KMS-11 (cell line): Measurements from ENCODE around the gene UBIAD1.

ENCODE experiments used
- H2AFZ ChIP-seq: fragments of 200-600 bp; sonication (generic); 2 replicates; pipeline ENCODE4 v1.6.1; 2016; ENCODE audit warnings: antibody characterized with exemption, mixed run types, low read depth
- H3K27ac ChIP-seq: fragments of 200-600 bp; sonication (generic); 2 replicates; pipeline ENCODE4 v1.6.1; 2016; ENCODE audit warnings: mild to moderate bottlenecking, mixed run types
- H3K27me3 ChIP-seq: fragments of 200-600 bp; sonication (generic); 2 replicates; pipeline ENCODE4 v1.6.1; 2017; ENCODE audit warnings: mild to moderate bottlenecking, low read depth, mixed run types, moderate library complexity; ENCODE audit not compliant: insufficient read depth
- H3K36me3 ChIP-seq: fragments of 200-600 bp; sonication (generic); 2 replicates; pipeline ENCODE4 v1.6.1; 2017; ENCODE audit warnings: mild to moderate bottlenecking, mixed run types; ENCODE audit not compliant: insufficient read depth
- H3K4me1 ChIP-seq: fragments of 200-600 bp; sonication (generic); 2 replicates; pipeline ENCODE4 v1.6.1; 2016; ENCODE audit warnings: mild to moderate bottlenecking, low read depth, mixed run types; ENCODE audit not compliant: poor library complexity, severe bottlenecking
- H3K4me2 ChIP-seq: fragments of 200-600 bp; sonication (generic); 2 replicates; pipeline ENCODE4 v1.7.0; 2016; ENCODE audit warnings: mild to moderate bottlenecking, mixed run types
- H3K4me3 ChIP-seq: fragments of 200-600 bp; sonication (generic); IDR thresholded peaks from 2 replicates; pipeline ENCODE4 v1.6.1; 2017; ENCODE audit warnings: low read depth, low read length, mixed read lengths; ENCODE audit not compliant: insufficient read depth
- H3K79me2 ChIP-seq: fragments of 200-600 bp; sonication (generic); 2 replicates; pipeline ENCODE4 v1.6.1; 2016; ENCODE audit warnings: low read depth, mixed run types; ENCODE audit not compliant: insufficient read depth
- H3K9ac ChIP-seq: fragments of 200-600 bp; sonication (generic); 2 replicates; pipeline ENCODE4 v1.6.1; 2016; ENCODE audit warnings: mild to moderate bottlenecking, mixed run types
- H4K20me1 ChIP-seq: fragments of 200-600 bp; sonication (generic); 2 replicates; pipeline ENCODE4 v1.6.1; 2016; ENCODE audit warnings: mild to moderate bottlenecking, mixed run types; ENCODE audit not compliant: insufficient read depth
- CTCF ChIP-seq: fragments of 200-600 bp; sonication (generic); conservative IDR thresholded peaks from 2 replicates; pipeline ENCODE4 v1.6.1; 2017; ENCODE audit warnings: low read depth, mild to moderate bottlenecking, antibody characterized with exemption, low read length, moderate library complexity, mixed read lengths

UBIAD1 gene

GRCh38 chr1:11309385-11309784, 36.4 kb downstream of the UBIAD1 start:
- H3K27me3 ChIP-seq: peaks cover 50% of the 10 kb centered on the region
- H2AFZ ChIP-seq: no peak overlapping the region
- no peaks in the 10 kb centered on the region for H3K36me3 ChIP-seq
- H4K20me1 ChIP-seq: no peaks in the 10 kb centered on the region
- no peak overlapping the region for H3K9ac ChIP-seq
- H3K79me2 ChIP-seq: no peaks in the 10 kb centered on the region
- no peaks in the 10 kb centered on the region for H3K4me1 ChIP-seq
- H3K4me2 ChIP-seq: no peak overlapping the region
- TF ChIP-seq CTCF: no peak
- no peak overlapping the region for H3K27ac ChIP-seq
- no peak overlapping the region for H3K4me3 ChIP-seq

DNA sequence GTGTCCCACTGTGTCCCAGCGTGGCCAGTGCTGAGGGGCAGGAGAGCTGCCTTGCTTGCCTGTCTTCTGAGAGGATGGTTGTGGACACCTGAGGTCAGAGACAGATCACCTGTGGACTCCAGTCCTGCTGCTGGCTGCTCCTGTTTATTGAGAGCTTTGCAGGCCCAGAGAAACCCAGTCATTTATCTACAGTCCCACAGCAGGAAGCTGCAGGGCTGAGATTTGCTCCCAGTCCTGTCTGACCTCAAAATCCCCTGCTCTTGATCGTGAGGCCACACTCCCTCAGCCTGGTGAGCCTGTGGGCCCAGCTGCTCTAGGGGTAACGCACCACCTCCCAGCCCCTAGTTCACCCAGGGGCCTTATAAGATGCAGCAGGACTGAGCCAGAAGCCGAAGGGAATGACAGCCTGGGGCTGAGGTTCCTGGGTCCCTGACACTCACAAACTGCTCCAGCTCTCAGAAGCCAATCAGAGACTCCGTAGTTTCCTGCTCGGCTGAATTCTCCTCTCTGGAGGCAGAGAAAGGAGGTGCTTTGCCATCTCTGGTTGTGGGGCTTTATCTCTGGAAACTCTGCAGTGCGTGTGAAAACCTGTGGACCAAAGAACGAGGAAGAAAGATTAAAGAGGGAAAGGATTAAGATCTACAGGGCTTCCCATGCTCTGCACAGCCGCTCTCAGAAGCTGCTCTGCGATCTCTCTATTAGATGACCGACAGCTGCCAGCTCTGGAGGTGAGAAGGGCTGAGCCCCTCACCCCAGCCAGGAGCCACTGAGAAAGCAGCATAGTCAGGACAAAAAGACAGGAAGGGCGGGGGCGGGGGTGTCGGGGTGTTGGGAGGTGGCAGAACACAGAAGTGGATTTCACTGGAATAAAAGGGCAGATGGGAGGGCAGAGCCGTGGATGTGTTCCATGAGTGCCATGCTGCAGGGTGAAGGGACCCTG, 39.1 kb downstream of the UBIAD1 start:
- Histone ChIP-seq H3K9ac (no peak overlapping the region), H4K20me1 (no peaks in the 10 kb centered on the region), H3K4me1 (no peaks in the 10 kb centered on the region), H3K4me3 (no peak overlapping the region), H3K79me2 (no peaks in the 10 kb centered on the region), H3K36me3 (no peaks in the 10 kb centered on the region), H3K27me3 (peaks cover 68% of the 10 kb centered on the region), H3K4me2 (no peak overlapping the region), H2AFZ (no peak overlapping the region), H3K27ac (no peak overlapping the region)
- TF ChIP-seq CTCF: no peak

DNA sequence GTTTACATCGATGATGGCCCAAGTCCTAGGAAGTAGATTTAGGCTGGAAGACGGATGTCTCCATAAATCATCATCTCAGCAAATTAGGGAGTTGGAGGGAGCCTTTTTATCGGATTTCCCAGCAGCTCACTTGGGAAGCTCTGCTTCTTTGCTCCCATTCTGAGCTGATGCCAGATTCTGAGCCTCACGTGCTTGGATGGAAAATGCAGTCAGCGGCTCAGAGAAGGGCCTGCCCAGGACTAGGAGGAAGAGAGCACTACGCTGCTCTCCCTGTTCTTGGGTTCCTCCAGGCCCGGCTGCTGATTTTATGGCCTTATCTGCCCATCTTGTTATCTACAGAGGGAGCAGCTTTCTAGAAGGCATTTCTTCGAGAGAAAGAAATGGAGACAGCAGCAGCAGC, 42.0 kb downstream of the UBIAD1 start:
- Histone ChIP-seq H2AFZ (no peak overlapping the region), H3K27ac (no peak overlapping the region), H3K4me3 (no peak overlapping the region), H3K4me1 (no peaks in the 10 kb centered on the region), H3K79me2 (no peaks in the 10 kb centered on the region), H3K4me2 (no peak overlapping the region), H3K36me3 (no peaks in the 10 kb centered on the region), H3K9ac (no peak overlapping the region), H4K20me1 (no peaks in the 10 kb centered on the region), H3K27me3 (peaks cover 78% of the 10 kb centered on the region)
- TF ChIP-seq CTCF: no peak

GRCh38 chr1:11316701-11317100, 43.7 kb downstream of the UBIAD1 start:
- H3K4me2 ChIP-seq: no peak overlapping the region
- H3K9ac ChIP-seq: no peak overlapping the region
- no peak overlapping the region for H2AFZ ChIP-seq
- H3K4me1 ChIP-seq: no peaks in the 10 kb centered on the region
- no peak for TF ChIP-seq CTCF
- H3K36me3 ChIP-seq: no peaks in the 10 kb centered on the region
- H3K27me3 ChIP-seq: peaks cover 79% of the 10 kb centered on the region
- H4K20me1 ChIP-seq: no peaks in the 10 kb centered on the region
- H3K4me3 ChIP-seq: no peak overlapping the region
- H3K27ac ChIP-seq: no peak overlapping the region
- no peaks in the 10 kb centered on the region for H3K79me2 ChIP-seq
